Hepatocyte (in vitro differentiated cells): ENCODE data around the gene OR2AG2. TPM values are rescaled to one million over a fixed set of nuclear protein-coding genes. Genes with fewer than 3 reads are reported as not detected.
A peak's percentile ranks its signal among the peaks of the same experiment; 100 is the strongest.
"Not testable (repeated sequence)": the region's sequence is repeated elsewhere in the genome, so short reads cannot be mapped to it uniquely, and the experiment has no call there.

Source experiments
- DNase-seq: peaks from one replicate; pipeline ENCODE4 v3.0.0-alpha.2; 2016; ENCODE audit warnings: low spot score
- H2AFZ ChIP-seq: fragments of 200-600 bp; sonication (generic); 2 replicates; pipeline ENCODE4 v1.6.0; 2016; ENCODE audit warnings: antibody characterized with exemption, mild to moderate bottlenecking
- H3K27ac ChIP-seq: fragments of 200-600 bp; sonication (generic); 2 replicates; pipeline ENCODE4 v1.5.1; 2016; ENCODE audit warnings: mild to moderate bottlenecking
- H3K27me3 ChIP-seq: fragments of 200-600 bp; sonication (generic); 2 replicates; pipeline ENCODE4 v1.6.1; 2016
- H3K36me3 ChIP-seq: fragments of 200-600 bp; sonication (generic); replicated peaks from 2 replicates; pipeline ENCODE4 v1.5.1; 2016; ENCODE audit warnings: low read depth; ENCODE audit not compliant: insufficient read depth
- H3K4me1 ChIP-seq: fragments of 200-600 bp; sonication (generic); 2 replicates; pipeline ENCODE4 v1.5.1; 2016; ENCODE audit warnings: mild to moderate bottlenecking, moderate library complexity; ENCODE audit not compliant: insufficient read depth
- H3K4me2 ChIP-seq: fragments of 200-600 bp; sonication (generic); 2 replicates; pipeline ENCODE4 v1.6.0; 2016
- H3K4me3 ChIP-seq: fragments of 200-600 bp; sonication (generic); 2 replicates; pipeline ENCODE4 v1.5.1; 2016; ENCODE audit warnings: mild to moderate bottlenecking
- H3K79me2 ChIP-seq: fragments of 200-600 bp; sonication (generic); 2 replicates; pipeline ENCODE4 v1.6.0; 2017; ENCODE audit warnings: mild to moderate bottlenecking
- H3K9me2 ChIP-seq: fragments of 200-600 bp; sonication (generic); replicated peaks from 2 replicates; pipeline ENCODE4 v1.6.0; 2017; ENCODE audit warnings: mild to moderate bottlenecking; ENCODE audit not compliant: insufficient read depth
- H3K9me3 ChIP-seq: fragments of 200-600 bp; sonication (generic); 2 replicates; pipeline ENCODE4 v1.5.1; 2016; ENCODE audit warnings: low read depth, mild to moderate bottlenecking
- H4K20me1 ChIP-seq: fragments of 200-600 bp; sonication (generic); 2 replicates; pipeline ENCODE4 v1.6.0; 2016; ENCODE audit warnings: mild to moderate bottlenecking; ENCODE audit not compliant: insufficient read depth, poor library complexity, severe bottlenecking
- EZH2 ChIP-seq: fragments of 200-600 bp; sonication (generic); IDR thresholded peaks from 2 replicates; pipeline ENCODE4 v1.6.1; 2016; ENCODE audit warnings: antibody characterized with exemption, mild to moderate bottlenecking, borderline replicate concordance
- EZH2phosphoT487 ChIP-seq: fragments of 200-600 bp; sonication (generic); IDR thresholded peaks from one replicate; pipeline ENCODE4 v1.6.1; 2018; ENCODE audit warnings: antibody characterized with exemption, mild to moderate bottlenecking, low read depth, moderate library complexity; ENCODE audit not compliant: unreplicated experiment, severe bottlenecking
- WGBS: methylation state at CpG from one replicate; pipeline ENCODE4 v1.1.6; 2016; ENCODE audit warnings: low lambda C conversion rate; ENCODE audit errors: missing lambda C conversion rate; 5-methylcytosine and 5-hydroxymethylcytosine counted together
- polyA plus RNA-seq: library from polyadenylated mRNA; unstranded; fragments of >200 nt; fragmentation: Nextera tagmentation; extraction: Ambion mirVana; gene quantifications from 2 replicates; pipeline ENCODE4 v1.2.1, GENCODE V29; 2016
- total RNA-seq: library from RNA; depleted of rRNA; stranded (reverse); fragments of >200 nt; gene quantifications from 2 replicates; pipeline ENCODE4 v1.2.3, GENCODE V29; 2014
- TF ChIP-seq, protein P1 (sequence below): fragments of 200-600 bp; sonication (generic); IDR thresholded peaks from 2 replicates; pipeline ENCODE4 v1.5.1; 2016; ENCODE audit warnings: antibody characterized with exemption, mild to moderate bottlenecking; ENCODE audit not compliant: poor library complexity

The OR2AG2 gene
- total and polyA plus RNA-seq, 2 experiments from 2014 or later = 0.27 TPM; not detected in 1

DNA sequence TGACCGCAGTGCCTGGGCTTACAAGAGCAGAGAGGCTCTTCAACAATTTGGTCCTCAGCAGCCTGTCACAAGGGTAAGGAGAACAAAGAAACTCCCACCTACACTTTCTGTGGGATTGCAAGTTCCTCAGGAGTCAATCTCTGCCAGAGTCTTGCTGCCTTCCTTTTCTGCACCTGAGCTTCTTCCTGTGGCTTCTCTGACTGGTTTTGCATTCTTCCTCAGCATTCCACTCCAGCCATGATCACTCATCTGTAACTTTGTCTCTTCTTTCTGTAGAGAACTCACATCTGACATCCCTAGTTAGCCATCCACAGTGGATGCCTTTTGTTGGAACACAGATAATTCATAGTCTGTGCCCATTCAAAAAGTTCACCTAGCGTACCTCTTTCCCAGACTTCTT is 41.9 kb upstream of the OR2AG2 start:
- H3K79me2 ChIP-seq = no peaks in the 10 kb centered on the region

GRCh38 chr11:6812390-6813005 is 40.7 kb upstream of the OR2AG2 start:
- Histone ChIP-seq H3K79me2 (no peaks in the 10 kb centered on the region), H3K9me3 (no peaks in the 10 kb centered on the region), H4K20me1 (no peaks in the 10 kb centered on the region), H3K27me3 (no peaks in the 10 kb centered on the region), H3K27ac (no peak overlapping the region), H3K36me3 (no peaks in the 10 kb centered on the region), H3K4me1 (no peaks in the 10 kb centered on the region), H2AFZ (no peak overlapping the region), H3K4me3 (no peak overlapping the region), H3K9me2 (no peaks in the 10 kb centered on the region), H3K4me2 (no peak overlapping the region)
- whole genome bisulfite sequencing = 23% methylated on average over 6 of the region's 6 CpGs
- TF ChIP-seq EZH2 (no peak), EZH2phosphoT487 (no peak)
- TF ChIP-seq, protein P1, sequence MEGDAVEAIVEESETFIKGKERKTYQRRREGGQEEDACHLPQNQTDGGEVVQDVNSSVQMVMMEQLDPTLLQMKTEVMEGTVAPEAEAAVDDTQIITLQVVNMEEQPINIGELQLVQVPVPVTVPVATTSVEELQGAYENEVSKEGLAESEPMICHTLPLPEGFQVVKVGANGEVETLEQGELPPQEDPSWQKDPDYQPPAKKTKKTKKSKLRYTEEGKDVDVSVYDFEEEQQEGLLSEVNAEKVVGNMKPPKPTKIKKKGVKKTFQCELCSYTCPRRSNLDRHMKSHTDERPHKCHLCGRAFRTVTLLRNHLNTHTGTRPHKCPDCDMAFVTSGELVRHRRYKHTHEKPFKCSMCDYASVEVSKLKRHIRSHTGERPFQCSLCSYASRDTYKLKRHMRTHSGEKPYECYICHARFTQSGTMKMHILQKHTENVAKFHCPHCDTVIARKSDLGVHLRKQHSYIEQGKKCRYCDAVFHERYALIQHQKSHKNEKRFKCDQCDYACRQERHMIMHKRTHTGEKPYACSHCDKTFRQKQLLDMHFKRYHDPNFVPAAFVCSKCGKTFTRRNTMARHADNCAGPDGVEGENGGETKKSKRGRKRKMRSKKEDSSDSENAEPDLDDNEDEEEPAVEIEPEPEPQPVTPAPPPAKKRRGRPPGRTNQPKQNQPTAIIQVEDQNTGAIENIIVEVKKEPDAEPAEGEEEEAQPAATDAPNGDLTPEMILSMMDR = peak; percentile 84
- DNase-seq = peak; percentile 56

More for the DNA sequence above, 41.9 kb upstream of the OR2AG2 start:
- WGBS = 78% methylated on average over 2 of the region's 2 CpGs
- no peak overlapping the region for H2AFZ ChIP-seq
- no peak for DNase-seq
- no peaks in the 10 kb centered on the region for H3K4me1 ChIP-seq
- no peaks in the 10 kb centered on the region for H3K9me3 ChIP-seq
- H3K27ac ChIP-seq = no peak overlapping the region
- no peaks in the 10 kb centered on the region for H3K36me3 ChIP-seq
- no peaks in the 10 kb centered on the region for H4K20me1 ChIP-seq
- no peaks in the 10 kb centered on the region for H3K27me3 ChIP-seq
- H3K4me3 ChIP-seq = no peak overlapping the region
- H3K9me2 ChIP-seq = no peaks in the 10 kb centered on the region
- TF ChIP-seq EZH2 (no peak), EZH2phosphoT487 (no peak)
- TF ChIP-seq, protein P1 = no peak
- no peak overlapping the region for H3K4me2 ChIP-seq

DNA sequence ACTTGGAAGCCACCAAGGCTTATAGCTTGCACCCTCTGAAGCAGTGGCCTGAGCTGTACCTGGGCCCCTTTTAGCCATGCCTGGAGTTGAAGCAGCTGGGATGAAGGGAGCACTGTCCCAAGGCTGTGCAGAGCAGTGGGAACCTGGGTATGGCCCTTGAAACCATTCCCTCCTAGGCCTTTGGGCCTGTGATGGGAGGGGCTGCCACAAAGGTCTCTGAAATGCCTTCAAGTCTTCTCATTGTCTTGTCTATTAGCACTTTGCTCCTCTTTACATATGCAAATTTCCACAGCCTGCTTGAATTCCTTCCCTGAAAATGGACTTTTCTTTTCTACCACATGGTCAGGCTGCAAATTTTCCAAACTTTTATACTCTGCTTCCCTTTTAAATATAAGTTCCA is 29.3 kb upstream of the OR2AG2 start:
- not testable (repeated sequence) for H3K9me3 ChIP-seq, H3K4me2 ChIP-seq, H2AFZ ChIP-seq, H3K27me3 ChIP-seq, H3K9me2 ChIP-seq, H3K36me3 ChIP-seq, H3K27ac ChIP-seq, H3K4me3 ChIP-seq, H4K20me1 ChIP-seq, DNase-seq, H3K4me1 ChIP-seq, H3K79me2 ChIP-seq

DNA sequence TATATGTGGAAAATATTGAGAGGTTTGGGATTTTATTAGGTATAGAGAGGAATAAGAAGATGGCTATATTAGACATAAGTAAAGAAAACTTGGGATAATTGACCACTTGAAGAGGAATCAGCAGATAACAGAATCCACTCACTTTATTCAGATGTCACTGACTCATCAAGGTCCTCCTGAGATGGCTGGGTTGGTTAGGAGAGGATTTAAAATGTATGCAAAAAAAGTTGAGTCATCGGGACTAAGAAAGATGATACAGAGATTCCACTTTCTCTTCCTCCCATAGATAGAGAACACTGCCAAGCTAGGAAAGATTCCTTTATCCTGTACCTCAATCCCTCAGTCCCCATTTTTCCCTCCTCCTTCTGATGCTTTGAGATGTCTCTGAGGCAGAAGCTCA is 27.6 kb upstream of the OR2AG2 start, which contains the start of gene OR6A2:
Gene OR6A2, minus strand, starts transcription at position 288 of the 400 bp plus-strand sequence. CDS start 3,981 bp downstream, outside the sequence.
- TF ChIP-seq EZH2 (no peak), EZH2phosphoT487 (no peak)
- TF ChIP-seq, protein P1 = no peak

More for the DNA sequence above, 27.6 kb upstream of the OR2AG2 start, which contains the start of gene OR6A2:
- no peaks in the 10 kb centered on the region for H3K9me3 ChIP-seq
- no peak within 1 kb of the TSS for H2AFZ ChIP-seq
- no peaks in the 10 kb centered on the region for H3K4me1 ChIP-seq
- no peaks in the 10 kb centered on the region for H3K9me2 ChIP-seq
- no peak within 1 kb of the TSS for H3K27ac ChIP-seq
- H3K4me2 ChIP-seq = no peak within 1 kb of the TSS
- no peaks in the 10 kb centered on the region for H3K79me2 ChIP-seq
- H4K20me1 ChIP-seq = no peaks in the 10 kb centered on the region
- no peak for DNase-seq
- H3K36me3 ChIP-seq = no peaks in the 10 kb centered on the region
- 71% methylated on average over 1 of the region's 1 CpG for WGBS
- H3K27me3 ChIP-seq = no peaks in the 10 kb centered on the region
- H3K4me3 ChIP-seq = no peak within 1 kb of the TSS
